K562 (cell line): Measurements from ENCODE around the gene LRRC31. TPM values are rescaled to one million over a fixed set of nuclear protein-coding genes. Genes with fewer than 3 reads are reported as not detected.

ENCODE experiments used
- ATAC-seq: fragments of 200-7000 bp; cut with Tn5 transposase; 3 replicates; pipeline ENCODE4 v1.9.1; 2020; ENCODE audit warnings: moderate library complexity
- BruUV-seq: library from RNA; stranded (reverse); fragments of 400-500 nt; replicated peaks from 2 replicates; lab custom pipeline; 2021; lab: Mats Ljungman, UMichigan
- CTCF ChIA-PET: fragments of 300-600 bp; formaldehyde crosslinking; extraction: SDS; loops from one replicate; lab custom pipeline; 2021; ENCODE audit warnings: low intra/inter-chr PET ratio; lab: Yijun Ruan, JAX
- POLR2A ChIA-PET: fragments of 300-600, 350-650 bp; sonication (Branson Sonifier 250); formaldehyde crosslinking; extraction: SDS; loops from one replicate; lab custom pipeline; 2021; ENCODE audit warnings: antibody characterized with exemption, inconsistent platforms; lab: Yijun Ruan, JAX
- DNase-seq, 4 experiments: peaks; one replicate each; pipeline versions ENCODE4 v3.0.0 to v3.0.0-alpha.2; 2011 to 2018; ENCODE audit warnings: low spot score in 3 of 4, mixed read lengths in 3 of 4; ENCODE audit errors: extremely low read depth in 1 of 4
- FAIRE-seq: peaks from 2 replicates; lab custom pipeline; 2011; peaks lifted over from hg19 to GRCh38; lab: Jason Lieb, UNC
- H2AFZ ChIP-seq: 2 replicates; pipeline ENCODE4 v1.6.0; 2011; ENCODE audit warnings: low read depth, low read length, control low read depth, inconsistent platforms
- H3K27ac ChIP-seq: fragments of 200-600 bp; 3 replicates; pipeline ENCODE4 v1.8.0; 2011; ENCODE audit warnings: low read depth, mild to moderate bottlenecking, control low read depth, inconsistent platforms, low read length, moderate library complexity, mixed read lengths; ENCODE audit errors: extremely low read depth
- H3K27me3 ChIP-seq, 2 experiments: fragments of 300-600 bp in 1 of 2; 2 replicates in 1 of 2; 3 replicates in 1 of 2; pipeline versions ENCODE4 v1.6.0 to v1.8.0; 2011; ENCODE audit warnings: inconsistent platforms in 2 of 2, low read length in 2 of 2, mild to moderate bottlenecking in 1 of 2, mixed read lengths in 1 of 2, moderate library complexity in 1 of 2; ENCODE audit not compliant: control insufficient read depth in 2 of 2, insufficient read depth in 2 of 2
- H3K36me3 ChIP-seq: fragments of 300-600 bp; 3 replicates; pipeline ENCODE4 v1.8.0; 2011; ENCODE audit warnings: mild to moderate bottlenecking, low read length, inconsistent platforms; ENCODE audit not compliant: control insufficient read depth, insufficient read depth
- H3K4me1 ChIP-seq, 2 experiments: fragments of 200-600 bp in 1 of 2; replicated peaks in 1 of 2; 2 replicates in 1 of 2; 3 replicates in 1 of 2; pipeline versions ENCODE4 v1.5.1 to v1.8.0; 2011; ENCODE audit warnings: inconsistent platforms in 2 of 2, low read length in 2 of 2, mild to moderate bottlenecking in 1 of 2, mixed read lengths in 1 of 2, moderate library complexity in 1 of 2; ENCODE audit not compliant: control insufficient read depth in 2 of 2, insufficient read depth in 2 of 2
- H3K4me2 ChIP-seq: 2 replicates; pipeline ENCODE4 v1.6.1; 2011; ENCODE audit warnings: low read length, control low read depth, inconsistent platforms, mixed read lengths; ENCODE audit not compliant: insufficient read depth
- H3K4me3 ChIP-seq: fragments of 200-600 bp; sonication (generic), shearing (Covaris generic); 2 replicates; pipeline ENCODE4 v1.5.1; 2016; ENCODE audit warnings: control low read depth, inconsistent platforms
- H3K79me2 ChIP-seq: fragments of 200-600 bp; 3 replicates; pipeline ENCODE4 v1.8.0; 2011; ENCODE audit warnings: low read length, inconsistent platforms; ENCODE audit not compliant: control insufficient read depth, insufficient read depth
- H3K9ac ChIP-seq, 2 experiments: 2 replicates each; pipeline versions ENCODE4 v1.6.0 to v1.6.1; 2011; ENCODE audit warnings: low read depth in 2 of 2, low read length in 2 of 2, control low read depth in 1 of 2, inconsistent platforms in 1 of 2, mild to moderate bottlenecking in 1 of 2, mixed read lengths in 1 of 2; ENCODE audit not compliant: insufficient read depth in 1 of 2
- H3K9me1 ChIP-seq: one replicate; pipeline ENCODE4 v1.6.0; 2011; ENCODE audit warnings: inconsistent platforms, mild to moderate bottlenecking, low read length, moderate library complexity; ENCODE audit not compliant: control insufficient read depth, insufficient read depth
- H3K9me3 ChIP-seq: replicated peaks from 2 replicates; pipeline ENCODE4 v1.5.1; 2011; ENCODE audit warnings: low read depth, low read length, inconsistent platforms; ENCODE audit not compliant: control insufficient read depth, insufficient read depth
- H4K20me1 ChIP-seq: replicated peaks from 2 replicates; pipeline ENCODE4 v1.6.1; 2011; ENCODE audit warnings: low read length, inconsistent platforms, mixed read lengths; ENCODE audit not compliant: control insufficient read depth, insufficient read depth
- C11orf30 ChIP-seq: fragments of 450-650 bp; IDR thresholded peaks from 2 replicates; pipeline ENCODE4 v1.6.1; 2016; ENCODE audit warnings: low read depth, mild to moderate bottlenecking
- HNRNPK ChIP-seq: fragments of 200-400 bp; formaldehyde crosslinking; IDR thresholded peaks from one replicate; pipeline ENCODE4 v1.6.1; 2018; ENCODE audit warnings: mild to moderate bottlenecking, low read depth, low read length; ENCODE audit not compliant: poor library complexity, severe bottlenecking
- MAFF ChIP-seq: IDR thresholded peaks from 2 replicates; pipeline ENCODE4 v1.6.1; 2012; ENCODE audit warnings: low read length, improper control_type of control experiment
- MAFG ChIP-seq: fragments of 450-650 bp; conservative IDR thresholded peaks from 2 replicates; pipeline ENCODE4 v1.6.1; 2016; ENCODE audit warnings: missing genetic modification characterization, missing compliant biosample characterization
- MLLT1 ChIP-seq, 2 experiments: fragments of 450-650 bp; IDR thresholded peaks; 2 replicates each; pipeline ENCODE4 v1.6.1; 2016
- STAT5A ChIP-seq: IDR thresholded peaks from 2 replicates; pipeline ENCODE4 v1.6.1; 2012; ENCODE audit warnings: low read length, inconsistent platforms, borderline replicate concordance
- ZBTB7A ChIP-seq: IDR thresholded peaks from 2 replicates; pipeline ENCODE4 v1.6.1; 2011; ENCODE audit warnings: low read depth, mild to moderate bottlenecking, low read length, moderate library complexity, borderline replicate concordance; ENCODE audit not compliant: control insufficient read depth
- ZNF239 ChIP-seq: fragments of 250-450 bp; sonication (Bioruptor Pico); IDR thresholded peaks from 2 replicates; pipeline ENCODE4 v1.4.0; 2020; ENCODE audit warnings: mild to moderate bottlenecking
- ZNF316 ChIP-seq: fragments of 450-650 bp; IDR thresholded peaks from 2 replicates; pipeline ENCODE4 v1.6.1; 2016
- WGBS: fragments of 100-300 bp; shearing (Covaris generic); methylation state at CpG from one replicate; pipeline ENCODE4 v1.1.6; 2016; ENCODE audit warnings: low coverage, mixed read lengths; ENCODE audit not compliant: insufficient coverage; ENCODE audit errors: missing lambda C conversion rate; 5-methylcytosine and 5-hydroxymethylcytosine counted together
- in situ Hi-C: fragments of 300-500 bp; cut with MboI; formaldehyde crosslinking; loops from 4 replicates; pipeline ENCODE4 v1.15.0; 2018; ENCODE audit warnings: inconsistent platforms, mixed read lengths
- intact Hi-C: fragments of 100-400 bp; cut with micrococcal nuclease; formaldehyde crosslinking; loops from 2 replicates; pipeline ENCODE4 v1.14.2; 2022
- polyA plus RNA-seq, 8 experiments: library from polyadenylated mRNA; depleted of rRNA in 4 of 8; stranded (reverse) in 5 of 8; unstranded in 3 of 8; fragments of >200 nt; fragmentation: Nextera tagmentation in 2 of 8; fragmentation: Illumina TruSeq in 1 of 8; extraction: Ambion mirVana in 2 of 8; extraction: Trizol in 1 of 8; gene quantifications; 2 replicates each; pipeline versions ENCODE4 v1.2.1 to v1.2.3, GENCODE V29; 2011 to 2014; ENCODE audit warnings: inconsistent platforms in 1 of 8, missing spikeins in 1 of 8
- total RNA-seq, 7 experiments: library from RNA; depleted of rRNA in 6 of 7; stranded (reverse); fragments of >200 nt in 6 of 7; fragmentation: Illumina TruSeq in 2 of 7; extraction: Trizol in 2 of 7; gene quantifications; 2 replicates each; pipeline versions ENCODE4 v1.2.1 to v1.2.3, GENCODE V29; 2011 to 2021; ENCODE audit warnings: low replicate concordance in 1 of 7

The LRRC31 gene
- total and polyA plus RNA-seq, 9 of the 15 experiments (the other 6 are each of a cell fraction or from before 2014, with no cell fraction given): not detected

DNA sequence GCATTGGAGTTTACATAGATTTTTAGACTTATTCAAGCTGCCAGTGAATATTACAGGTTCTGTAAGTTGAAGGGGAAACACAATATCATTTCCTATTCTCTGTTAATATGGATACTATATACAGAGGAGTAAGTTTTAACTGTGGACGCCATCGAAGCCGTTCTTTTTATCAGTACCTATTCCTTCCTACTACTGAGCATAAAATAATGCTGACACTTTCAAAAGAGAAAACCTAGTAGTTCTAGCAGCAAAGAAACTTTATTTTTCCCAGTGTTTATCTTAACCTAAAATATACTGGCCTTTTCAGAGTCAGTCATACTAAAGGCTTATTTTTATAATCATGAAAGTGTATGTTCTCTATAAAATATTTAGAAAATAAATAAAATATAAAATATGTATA is 14.2 kb downstream of the LRRC31 start:
- Histone ChIP-seq H3K9me1 (no peaks in the 10 kb centered on the region), H3K36me3 (no peaks in the 10 kb centered on the region), H2AFZ (no peak overlapping the region), H3K27ac (no peak overlapping the region), H3K9me3 (no peaks in the 10 kb centered on the region), H3K4me2 (no peak overlapping the region), H4K20me1 (no peaks in the 10 kb centered on the region), H3K4me3 (no peak overlapping the region), H3K4me1 (no peaks in the 10 kb centered on the region), H3K27me3 (peaks cover 13 to 26% of the 10 kb centered on the region in 2 experiments; a peak in 4 of 5 replicates), H3K9ac (no peak overlapping the region), H3K79me2 (no peaks in the 10 kb centered on the region)
- WGBS: 11% methylated on average over 3 of the region's 3 CpGs
- POLR2A ChIA-PET: no interaction called here
- DNase-seq: no peak
- TF ChIP-seq ZNF239 (no peak), MAFG (tag) (peak; percentile 33), MLLT1 (IDR thresholded peaks at IDR 0.05) (no peak), ZNF316 (peak; percentile 74), STAT5A (no peak), C11orf30 (peak; percentile 29; the same call in 1 of the 2 replicates), HNRNPK (no peak), ZBTB7A (no peak), MAFF (peak; percentile 32)
- CTCF ChIA-PET: no interaction called here
- no peak for ATAC-seq
- no peak for FAIRE-seq
- intact Hi-C loops (no loop called here), in situ Hi-C loops (no loop called here)
- no TSS peak for BruUV-seq
